Caco-2 (cell line): ENCODE results near the gene POLR1D. TPM values are rescaled to one million over a fixed set of nuclear protein-coding genes. Genes with fewer than 3 reads are reported as not detected.

ENCODE experiments used
- BruUV-seq: library from RNA; stranded (reverse); fragments of 400-500 nt; replicated peaks from 2 replicates; lab custom pipeline; 2021; lab: Mats Ljungman, UMichigan
- CTCF ChIA-PET: fragments of 300-600 bp; sonication (Branson Sonifier 250); formaldehyde crosslinking; loops from one replicate; lab custom pipeline; 2022; ENCODE audit warnings: antibody characterized with exemption; lab: Charles Lee
- POLR2A ChIA-PET: fragments of 300-600 bp; sonication (Branson Sonifier 250); formaldehyde crosslinking; loops from one replicate; lab custom pipeline; 2022; ENCODE audit warnings: antibody characterized with exemption; lab: Charles Lee
- DNase-seq, 2 experiments: peaks; one replicate each; pipeline versions ENCODE4 v3.0.0 to v3.0.0-alpha.2; 2020 to 2022
- H3K27me3 ChIP-seq: replicated peaks from 2 replicates; pipeline ENCODE4 v1.6.0; 2011; ENCODE audit warnings: low read length; ENCODE audit not compliant: control insufficient read depth, insufficient read depth
- H3K36me3 ChIP-seq: 2 replicates; pipeline ENCODE4 v1.5.1; 2011; ENCODE audit warnings: low read length; ENCODE audit not compliant: control insufficient read depth, insufficient read depth
- H3K4me1 ChIP-seq: fragments of 250-450 bp; sonication (Bioruptor Pico); 2 replicates; pipeline ENCODE4 v1.5.1; 2020; ENCODE audit warnings: mild to moderate bottlenecking
- H3K4me3 ChIP-seq: 2 replicates; pipeline ENCODE4 v1.5.1; 2011; ENCODE audit warnings: low read depth, mild to moderate bottlenecking, control low read depth, low read length
- H3K9me3 ChIP-seq: fragments of 250-450 bp; sonication (Bioruptor Pico); 2 replicates; pipeline ENCODE4 v1.5.1; 2020; ENCODE audit warnings: mild to moderate bottlenecking, moderate library complexity
- H3K27ac Mint-ChIP-seq: one replicate; pipeline ENCODE4 v1.8.0; 2022; ENCODE audit warnings: mixed read lengths; ENCODE audit not compliant: unreplicated experiment
- H3K27me3 Mint-ChIP-seq: one replicate; pipeline ENCODE4 v1.8.0; 2022; ENCODE audit warnings: mixed read lengths; ENCODE audit not compliant: insufficient read depth, unreplicated experiment
- H3K36me3 Mint-ChIP-seq: one replicate; pipeline ENCODE4 v1.8.0; 2022; ENCODE audit warnings: mild to moderate bottlenecking, mixed read lengths; ENCODE audit not compliant: insufficient read depth, unreplicated experiment
- H3K4me1 Mint-ChIP-seq: one replicate; pipeline ENCODE4 v1.8.0; 2022; ENCODE audit warnings: low read depth, mixed read lengths; ENCODE audit not compliant: unreplicated experiment
- H3K4me3 Mint-ChIP-seq: one replicate; pipeline ENCODE4 v1.8.0; 2022; ENCODE audit warnings: mild to moderate bottlenecking, moderate library complexity, mixed read lengths; ENCODE audit not compliant: unreplicated experiment
- H3K9me3 Mint-ChIP-seq: one replicate; pipeline ENCODE4 v1.8.0; 2022; ENCODE audit warnings: mixed read lengths; ENCODE audit not compliant: unreplicated experiment
- intact Hi-C: fragments of 100-400 bp; cut with micrococcal nuclease; formaldehyde crosslinking; loops from one replicate; pipeline ENCODE4 v1.10.0; 2022; ENCODE audit not compliant: unreplicated experiment
- total RNA-seq: library from RNA; stranded (reverse); gene quantifications from 2 replicates; pipeline ENCODE4 v1.2.3, GENCODE V29; 2022
- TF ChIP-seq, protein P1 (sequence below), 2 experiments: fragments of 200-600 bp in 1 of 2; IDR thresholded peaks; 1 replicate in 1 of 2; 2 replicates in 1 of 2; pipeline versions ENCODE4 v1.5.1 to v1.8.0; 2011 to 2022; ENCODE audit warnings: antibody characterized with exemption in 1 of 2, control low read depth in 1 of 2, inconsistent platforms in 1 of 2, low read depth in 1 of 2, low read length in 1 of 2, mild to moderate bottlenecking in 1 of 2, moderate library complexity in 1 of 2; ENCODE audit not compliant: insufficient read depth in 1 of 2, severe bottlenecking in 1 of 2, unreplicated experiment in 1 of 2

POLR1D gene
- total RNA-seq, 1 experiment from 2014 or later, result 201 TPM

DNA sequence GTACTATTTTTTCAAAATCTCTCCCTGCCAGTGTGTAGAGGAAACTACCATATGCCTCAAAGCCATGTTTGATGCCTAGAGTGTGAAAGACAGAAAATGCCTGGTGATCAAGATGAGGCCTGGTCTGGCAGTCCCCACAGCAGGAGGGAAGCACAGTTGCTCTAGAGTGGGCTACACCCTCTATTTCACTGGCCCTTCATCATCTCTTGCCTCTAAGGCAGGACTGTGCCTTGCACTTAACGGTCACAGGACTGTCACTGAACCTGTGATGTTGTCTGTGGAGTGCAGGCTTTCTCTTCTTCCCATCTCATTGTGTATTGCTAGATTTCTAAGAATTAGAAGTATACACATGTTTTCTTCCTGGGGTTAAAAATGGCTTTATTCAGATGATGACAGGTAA, 16.3 kb downstream of the POLR1D start:
- Mint-ChIP-seq H3K4me3 (no peak overlapping the region), H3K9me3 (no peaks in the 10 kb centered on the region), H3K27ac (no peak overlapping the region), H3K4me1 (peaks cover 7% of the 10 kb centered on the region), H3K36me3 (no peaks in the 10 kb centered on the region), H3K27me3 (no peaks in the 10 kb centered on the region)
- TF ChIP-seq, protein P1, sequence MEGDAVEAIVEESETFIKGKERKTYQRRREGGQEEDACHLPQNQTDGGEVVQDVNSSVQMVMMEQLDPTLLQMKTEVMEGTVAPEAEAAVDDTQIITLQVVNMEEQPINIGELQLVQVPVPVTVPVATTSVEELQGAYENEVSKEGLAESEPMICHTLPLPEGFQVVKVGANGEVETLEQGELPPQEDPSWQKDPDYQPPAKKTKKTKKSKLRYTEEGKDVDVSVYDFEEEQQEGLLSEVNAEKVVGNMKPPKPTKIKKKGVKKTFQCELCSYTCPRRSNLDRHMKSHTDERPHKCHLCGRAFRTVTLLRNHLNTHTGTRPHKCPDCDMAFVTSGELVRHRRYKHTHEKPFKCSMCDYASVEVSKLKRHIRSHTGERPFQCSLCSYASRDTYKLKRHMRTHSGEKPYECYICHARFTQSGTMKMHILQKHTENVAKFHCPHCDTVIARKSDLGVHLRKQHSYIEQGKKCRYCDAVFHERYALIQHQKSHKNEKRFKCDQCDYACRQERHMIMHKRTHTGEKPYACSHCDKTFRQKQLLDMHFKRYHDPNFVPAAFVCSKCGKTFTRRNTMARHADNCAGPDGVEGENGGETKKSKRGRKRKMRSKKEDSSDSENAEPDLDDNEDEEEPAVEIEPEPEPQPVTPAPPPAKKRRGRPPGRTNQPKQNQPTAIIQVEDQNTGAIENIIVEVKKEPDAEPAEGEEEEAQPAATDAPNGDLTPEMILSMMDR (IDR thresholded peaks at IDR 0.05; ENCODE audit: insufficient read depth in 1 of 2, low read depth in 1 of 2, low read length in 1 of 2, severe bottlenecking in 1 of 2, unreplicated experiment in 1 of 2), result no peak
- ChIA-PET CTCF (no interaction called here), POLR2A (interaction anchor here (0.6 to 1.4 kb wide), 2 partner anchors 18 to 64 kb away, joined by 3 to 6 read pairs; partner anchors contain the start of gene LNX2)
- Histone ChIP-seq H3K36me3 (no peaks in the 10 kb centered on the region), H3K4me1 (no peaks in the 10 kb centered on the region), H3K4me3 (no peak overlapping the region), H3K27me3 (no peaks in the 10 kb centered on the region), H3K9me3 (no peaks in the 10 kb centered on the region)
- intact Hi-C loops, result no loop called here
- DNase-seq, result no peak
- no TSS peak for BruUV-seq

DNA sequence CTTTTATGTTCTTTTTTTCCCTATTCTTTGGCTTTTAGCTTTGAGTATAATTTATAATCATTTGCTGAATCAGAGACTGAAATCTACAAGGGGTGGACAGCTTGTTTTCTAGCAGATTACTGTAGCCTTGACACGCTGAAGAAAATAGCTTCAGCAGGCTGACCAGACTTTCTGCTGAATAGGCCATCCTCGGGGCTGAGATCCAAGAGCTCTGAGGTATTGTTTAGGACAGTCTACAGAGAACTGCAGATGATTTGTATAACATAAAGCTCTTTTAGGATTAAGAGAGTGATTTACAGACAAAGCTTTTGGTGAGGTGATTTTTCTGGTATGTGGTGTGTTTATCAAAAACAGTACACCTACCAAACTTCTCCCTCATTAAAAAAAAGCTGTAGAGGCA, 16.8 kb downstream of the POLR1D start:
- H3K9me3 Mint-ChIP-seq, result no peaks in the 10 kb centered on the region
- H3K27me3 Mint-ChIP-seq, result no peaks in the 10 kb centered on the region
- H3K27ac Mint-ChIP-seq, result no peak overlapping the region
- H3K36me3 Mint-ChIP-seq, result no peaks in the 10 kb centered on the region
- H3K4me3 Mint-ChIP-seq, result no peak overlapping the region
- Histone ChIP-seq H3K9me3 (no peaks in the 10 kb centered on the region), H3K36me3 (no peaks in the 10 kb centered on the region), H3K4me1 (no peaks in the 10 kb centered on the region), H3K27me3 (no peaks in the 10 kb centered on the region), H3K4me3 (no peak overlapping the region)
- CTCF ChIA-PET, result no interaction called here
- POLR2A ChIA-PET, result interaction anchor here (0.6 to 1.4 kb wide), 2 partner anchors 18 to 65 kb away, joined by 3 to 6 read pairs; partner anchors contain the start of gene LNX2
- H3K4me1 Mint-ChIP-seq, result peaks cover 7% of the 10 kb centered on the region
- DNase-seq, result no peak
- intact Hi-C loops, result no loop called here
- TF ChIP-seq, protein P1 (IDR thresholded peaks at IDR 0.05; ENCODE audit: insufficient read depth in 1 of 2, low read depth in 1 of 2, low read length in 1 of 2, severe bottlenecking in 1 of 2, unreplicated experiment in 1 of 2), result no peak
- BruUV-seq, result no TSS peak

DNA sequence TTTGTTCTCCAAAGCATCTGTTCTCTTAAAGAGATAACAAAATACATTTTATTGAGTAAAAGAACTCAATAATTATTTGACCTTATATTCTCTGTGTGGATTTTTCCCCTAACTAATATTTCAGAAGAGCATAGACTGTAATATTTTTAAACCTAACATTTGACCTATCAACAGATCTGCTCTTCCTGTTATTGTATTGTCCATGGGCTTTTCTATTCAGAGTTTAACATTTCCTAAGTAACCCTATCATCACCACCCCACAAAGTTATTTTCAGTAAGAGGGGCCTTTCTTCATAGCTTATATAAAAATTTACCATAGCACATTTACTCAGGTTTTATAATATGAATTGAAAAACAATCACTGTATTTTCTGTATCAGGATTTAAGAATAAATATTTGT, 17.5 kb downstream of the POLR1D start:
- no peaks in the 10 kb centered on the region for H3K27me3 Mint-ChIP-seq
- H3K4me3 Mint-ChIP-seq, result no peak overlapping the region
- peaks cover 7% of the 10 kb centered on the region for H3K4me1 Mint-ChIP-seq
- intact Hi-C loops, result no loop called here
- no peaks in the 10 kb centered on the region for H3K27me3 ChIP-seq
- TF ChIP-seq, protein P1 (IDR thresholded peaks at IDR 0.05; ENCODE audit: insufficient read depth in 1 of 2, low read depth in 1 of 2, low read length in 1 of 2, severe bottlenecking in 1 of 2, unreplicated experiment in 1 of 2), result no peak
- H3K36me3 Mint-ChIP-seq, result no peaks in the 10 kb centered on the region
- no peak overlapping the region for H3K4me3 ChIP-seq
- ChIA-PET CTCF (no interaction called here), POLR2A (interaction anchor here (1.4 kb wide), 1 partner anchor 19 kb away, joined by 6 read pairs; the partner anchor contains the start of gene LNX2)
- no peaks in the 10 kb centered on the region for H3K4me1 ChIP-seq
- no peaks in the 10 kb centered on the region for H3K9me3 Mint-ChIP-seq
- H3K27ac Mint-ChIP-seq, result no peak overlapping the region
- DNase-seq, result no peak
- no TSS peak for BruUV-seq
- H3K36me3 ChIP-seq, result no peaks in the 10 kb centered on the region
- no peaks in the 10 kb centered on the region for H3K9me3 ChIP-seq
